ENCODE results near the gene ZNF77.
"Not testable (repeated sequence)": the region's sequence is repeated elsewhere in the genome, so short reads cannot be mapped to it uniquely, and the experiment has no call there.

Gene ZNF77

DNA sequence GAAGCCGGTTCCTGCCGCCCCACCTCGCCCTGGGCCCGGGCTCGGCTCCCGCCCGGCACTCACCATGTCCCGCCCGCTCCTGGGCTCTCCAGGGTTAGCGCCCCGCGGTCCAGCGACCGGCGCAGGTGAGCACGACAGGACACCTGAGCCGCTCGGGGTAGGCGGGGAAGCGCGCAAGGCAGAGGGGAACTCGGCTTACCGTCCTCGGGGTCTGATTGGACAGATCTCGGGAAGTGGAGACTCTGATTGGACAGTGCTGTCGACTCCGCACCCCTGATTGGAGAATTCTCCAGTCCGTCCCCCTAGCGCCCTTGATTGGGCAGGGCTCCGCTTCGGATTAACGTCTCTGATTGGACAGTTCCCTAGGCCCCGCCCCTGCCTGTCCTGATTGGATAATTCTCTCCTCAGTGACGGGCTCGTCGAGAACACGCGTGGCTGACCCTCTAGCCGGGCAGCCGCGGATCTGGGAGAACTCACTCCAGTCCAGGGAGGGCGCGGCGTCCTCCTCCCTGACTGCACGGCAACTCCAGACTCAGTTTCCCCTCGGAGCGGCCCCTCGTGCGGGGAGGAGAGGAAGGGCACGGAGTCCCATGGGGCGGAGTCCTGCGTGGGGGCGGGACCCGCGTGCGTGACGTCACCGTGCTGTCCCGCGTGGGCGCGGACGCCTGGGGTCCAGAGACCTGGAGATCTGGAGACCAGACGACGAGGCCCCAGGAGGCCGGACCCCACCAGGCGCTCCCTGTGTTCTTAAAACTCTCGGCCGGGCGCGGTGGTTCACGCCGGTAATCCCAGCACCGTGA is at the start of gene ZNF77:
TSS of gene ZNF77 (minus strand) at position 197 of the 800 bp plus-strand sequence. CDS start at position 66, 131 bp downstream.
- no peaks in the 10 kb centered on the region for H3K9me3 ChIP-seq (ENCODE audit: control insufficient read depth, insufficient read depth, low read length)
- H3K9me2 ChIP-seq (replicated peaks; ENCODE audit: control insufficient read depth, low read length) = no peaks in the 10 kb centered on the region
- H3K27me3 ChIP-seq (ENCODE audit: control insufficient read depth, low read length) = no peaks in the 10 kb centered on the region
- H3K4me2 ChIP-seq (ENCODE audit: low read length) = peak within 1 kb of the TSS; percentile 72
- peaks cover 7% of the 10 kb centered on the region; the same call in 1 of the 2 replicates for H4K20me1 ChIP-seq (ENCODE audit: control insufficient read depth, insufficient read depth, low read depth, low read length)
- H3K4me3 ChIP-seq (ENCODE audit: low read length) = peak within 1 kb of the TSS; percentile 78
- peaks cover 18% of the 10 kb centered on the region for H3K79me2 ChIP-seq (ENCODE audit: control insufficient read depth, low read length)
- 0 out of 2 replicates have a peak, but pooled peaks cover 4% of the 10 kb centered on the region for H3F3A ChIP-seq (ENCODE audit: control insufficient read depth, insufficient read depth)
- H3K27ac ChIP-seq (ENCODE audit: low read depth, low read length) = no peak within 1 kb of the TSS
- H3K36me3 ChIP-seq (ENCODE audit: control insufficient read depth, low read length) = 0 out of 2 replicates have a peak, but pooled peaks cover 4% of the 10 kb centered on the region
- H3K4me1 ChIP-seq (ENCODE audit: control insufficient read depth, low read length) = peaks cover 13% of the 10 kb centered on the region
- no peak for TF ChIP-seq EZH2phosphoT487 (IDR thresholded peaks at IDR 0.05; ENCODE audit: borderline replicate concordance, low read length)
- TF ChIP-seq, protein P1, sequence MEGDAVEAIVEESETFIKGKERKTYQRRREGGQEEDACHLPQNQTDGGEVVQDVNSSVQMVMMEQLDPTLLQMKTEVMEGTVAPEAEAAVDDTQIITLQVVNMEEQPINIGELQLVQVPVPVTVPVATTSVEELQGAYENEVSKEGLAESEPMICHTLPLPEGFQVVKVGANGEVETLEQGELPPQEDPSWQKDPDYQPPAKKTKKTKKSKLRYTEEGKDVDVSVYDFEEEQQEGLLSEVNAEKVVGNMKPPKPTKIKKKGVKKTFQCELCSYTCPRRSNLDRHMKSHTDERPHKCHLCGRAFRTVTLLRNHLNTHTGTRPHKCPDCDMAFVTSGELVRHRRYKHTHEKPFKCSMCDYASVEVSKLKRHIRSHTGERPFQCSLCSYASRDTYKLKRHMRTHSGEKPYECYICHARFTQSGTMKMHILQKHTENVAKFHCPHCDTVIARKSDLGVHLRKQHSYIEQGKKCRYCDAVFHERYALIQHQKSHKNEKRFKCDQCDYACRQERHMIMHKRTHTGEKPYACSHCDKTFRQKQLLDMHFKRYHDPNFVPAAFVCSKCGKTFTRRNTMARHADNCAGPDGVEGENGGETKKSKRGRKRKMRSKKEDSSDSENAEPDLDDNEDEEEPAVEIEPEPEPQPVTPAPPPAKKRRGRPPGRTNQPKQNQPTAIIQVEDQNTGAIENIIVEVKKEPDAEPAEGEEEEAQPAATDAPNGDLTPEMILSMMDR (IDR thresholded peaks at IDR 0.05; ENCODE audit: low read depth, low read length, poor library complexity, severe bottlenecking) = no peak

DNA sequence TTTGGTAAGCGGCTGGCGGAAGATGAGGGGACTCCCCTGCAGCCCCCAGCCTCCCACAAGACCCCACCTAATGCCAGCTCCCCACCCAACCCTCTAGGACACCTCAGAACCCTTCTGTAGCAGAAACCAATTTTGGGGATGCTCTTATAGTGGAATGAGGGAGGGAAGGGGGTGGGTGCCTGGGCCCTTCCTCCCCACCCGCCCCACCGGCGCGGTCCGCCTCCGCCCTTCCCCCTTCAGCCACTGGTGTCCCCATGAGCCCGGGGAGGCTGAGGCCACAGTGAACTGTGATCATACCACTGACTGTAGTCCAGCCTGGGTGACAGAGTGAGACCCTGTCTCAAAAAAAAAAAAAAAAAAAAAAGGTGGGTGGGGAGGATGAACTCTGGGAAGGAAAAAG is 48.8 kb upstream of the ZNF77 start:
- Histone ChIP-seq H3K4me1 (ENCODE audit: control insufficient read depth, low read length) (no peaks in the 10 kb centered on the region), H3K79me2 (ENCODE audit: control insufficient read depth, low read length) (no peaks in the 10 kb centered on the region), H3K9me3 (ENCODE audit: control insufficient read depth, insufficient read depth, low read length) (no peaks in the 10 kb centered on the region), H3K4me2 (ENCODE audit: low read length) (no peak overlapping the region), H3K4me3 (ENCODE audit: low read length) (no peak overlapping the region), H3K27ac (ENCODE audit: low read depth, low read length) (no peak overlapping the region), H3K9me2 (replicated peaks; ENCODE audit: control insufficient read depth, low read length) (no peaks in the 10 kb centered on the region), H3K27me3 (ENCODE audit: control insufficient read depth, low read length) (no peaks in the 10 kb centered on the region), H3K36me3 (ENCODE audit: control insufficient read depth, low read length) (no peaks in the 10 kb centered on the region), H4K20me1 (ENCODE audit: control insufficient read depth, insufficient read depth, low read depth, low read length) (no peaks in the 10 kb centered on the region), H3F3A (ENCODE audit: control insufficient read depth, insufficient read depth) (no peaks in the 10 kb centered on the region)
- no peak for TF ChIP-seq EZH2phosphoT487 (IDR thresholded peaks at IDR 0.05; ENCODE audit: borderline replicate concordance, low read length)
- TF ChIP-seq, protein P1 (IDR thresholded peaks at IDR 0.05; ENCODE audit: low read depth, low read length, poor library complexity, severe bottlenecking) = no peak

DNA sequence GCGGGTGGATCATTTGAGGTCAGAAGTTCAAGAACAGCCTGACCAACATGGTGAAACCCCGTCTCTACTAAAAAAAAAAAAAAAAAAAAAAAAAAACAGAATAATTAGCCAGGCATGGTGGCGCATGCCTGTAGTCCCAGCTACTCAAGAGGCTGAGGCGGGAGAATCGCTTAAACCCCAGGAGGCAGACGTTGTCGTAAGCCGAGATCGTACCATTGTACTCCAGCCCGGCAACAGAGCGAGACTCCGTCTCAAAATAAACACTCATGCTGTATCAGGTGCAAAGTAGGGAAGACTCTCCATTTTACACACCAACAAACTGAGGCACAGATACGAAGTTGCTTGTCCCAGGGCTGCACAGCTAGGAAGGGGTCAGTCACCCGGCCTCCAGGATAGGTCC is 48.2 kb upstream of the ZNF77 start:
- H3K36me3 ChIP-seq (ENCODE audit: control insufficient read depth, low read length) = no peaks in the 10 kb centered on the region
- no peaks in the 10 kb centered on the region for H3K9me2 ChIP-seq (replicated peaks; ENCODE audit: control insufficient read depth, low read length)
- H3K27ac ChIP-seq (ENCODE audit: low read depth, low read length) = no peak overlapping the region
- H3F3A ChIP-seq (ENCODE audit: control insufficient read depth, insufficient read depth) = no peaks in the 10 kb centered on the region
- no peaks in the 10 kb centered on the region for H3K4me1 ChIP-seq (ENCODE audit: control insufficient read depth, low read length)
- no peaks in the 10 kb centered on the region for H3K9me3 ChIP-seq (ENCODE audit: control insufficient read depth, insufficient read depth, low read length)
- no peak overlapping the region for H3K4me2 ChIP-seq (ENCODE audit: low read length)
- no peak for TF ChIP-seq EZH2phosphoT487 (IDR thresholded peaks at IDR 0.05; ENCODE audit: borderline replicate concordance, low read length)
- TF ChIP-seq, protein P1 (IDR thresholded peaks at IDR 0.05; ENCODE audit: low read depth, low read length, poor library complexity, severe bottlenecking) = no peak
- H3K27me3 ChIP-seq (ENCODE audit: control insufficient read depth, low read length) = no peaks in the 10 kb centered on the region
- no peaks in the 10 kb centered on the region for H4K20me1 ChIP-seq (ENCODE audit: control insufficient read depth, insufficient read depth, low read depth, low read length)
- H3K4me3 ChIP-seq (ENCODE audit: low read length) = no peak overlapping the region
- H3K79me2 ChIP-seq (ENCODE audit: control insufficient read depth, low read length) = no peaks in the 10 kb centered on the region

DNA sequence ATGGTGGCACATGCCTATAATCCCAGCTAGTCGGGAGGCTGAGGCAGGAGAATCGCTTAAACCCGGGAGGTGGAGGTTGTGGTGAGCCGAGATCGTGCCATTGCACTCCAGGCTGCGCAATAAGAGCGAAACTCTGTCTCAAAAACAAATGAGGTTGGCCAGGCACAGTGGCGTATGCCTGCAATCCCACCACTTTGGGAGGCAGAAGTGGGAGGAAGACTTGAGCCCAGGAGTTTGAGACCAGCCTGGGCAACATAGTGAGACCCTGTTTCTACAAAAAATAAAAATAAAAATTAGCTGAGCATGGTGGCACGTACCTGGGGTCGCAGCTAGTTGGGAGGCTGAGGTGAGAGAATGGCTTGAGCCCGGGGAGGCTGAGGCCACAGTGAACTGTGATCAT is 47.6 kb upstream of the ZNF77 start:
- H3K79me2 ChIP-seq (ENCODE audit: control insufficient read depth, low read length); H3K4me2 ChIP-seq (ENCODE audit: low read length); H3K9me3 ChIP-seq (ENCODE audit: control insufficient read depth, insufficient read depth, low read length); H3K27ac ChIP-seq (ENCODE audit: low read depth, low read length); H3K9me2 ChIP-seq (replicated peaks; ENCODE audit: control insufficient read depth, low read length); H3K4me1 ChIP-seq (ENCODE audit: control insufficient read depth, low read length); H3K36me3 ChIP-seq (ENCODE audit: control insufficient read depth, low read length); H4K20me1 ChIP-seq (ENCODE audit: control insufficient read depth, insufficient read depth, low read depth, low read length); H3K27me3 ChIP-seq (ENCODE audit: control insufficient read depth, low read length); H3F3A ChIP-seq (ENCODE audit: control insufficient read depth, insufficient read depth); H3K4me3 ChIP-seq (ENCODE audit: low read length): not testable (repeated sequence)
